ENCODE data around the gene DAPP1. TPM values are rescaled to one million over a fixed set of nuclear protein-coding genes. Genes with fewer than 3 reads are reported as not detected.

DAPP1 gene
- total and polyA plus RNA-seq, 2 of the 4 experiments (the other 2 are of a cell fraction) = not detected

DNA sequence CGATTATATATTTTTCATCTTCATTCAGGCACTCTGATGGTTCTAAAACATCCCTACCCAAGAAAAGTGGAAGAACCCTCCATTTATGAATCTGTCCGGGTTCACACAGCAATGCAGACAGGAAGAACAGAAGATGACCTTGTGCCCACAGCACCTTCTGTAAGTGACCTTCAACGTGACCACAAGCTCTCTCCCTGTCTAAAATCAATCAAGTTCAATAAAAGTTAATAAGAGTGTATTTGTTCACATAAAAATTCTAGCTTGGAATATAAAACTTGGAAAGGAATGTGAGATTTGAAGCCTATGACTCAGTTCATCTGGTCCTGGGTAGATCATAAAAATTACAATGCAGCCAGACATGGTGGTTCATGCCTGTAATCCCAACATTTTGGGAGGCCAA is 36.6 kb downstream of the DAPP1 start:
- Histone ChIP-seq H3K4me1 (ENCODE audit: control insufficient read depth, insufficient read depth, low read length) (no peaks in the 10 kb centered on the region), H3K18ac (ENCODE audit: low read depth, low read length) (no peak overlapping the region), H4K5ac (ENCODE audit: low read depth, low read length) (no peak overlapping the region), H3K27ac (ENCODE audit: insufficient read depth, low read length) (no peak overlapping the region), H3K4me3 (ENCODE audit: insufficient read depth, low read depth, low read length) (no peak overlapping the region), H3K4ac (ENCODE audit: low read depth, low read length) (no peak overlapping the region), H3K4me2 (ENCODE audit: low read depth, low read length) (no peak overlapping the region), H2AK5ac (ENCODE audit: low read depth, low read length) (no peak overlapping the region), H3K9ac (ENCODE audit: low read depth, low read length) (no peak overlapping the region), H3K56ac (ENCODE audit: extremely low read depth, insufficient read depth, low read length) (no peak overlapping the region), H2BK120ac (ENCODE audit: low read depth, low read length) (no peak overlapping the region), H3K36me3 (ENCODE audit: control insufficient read depth, insufficient read depth, low read length) (no peaks in the 10 kb centered on the region), H2BK5ac (ENCODE audit: low read depth, low read length, poor library complexity, severe bottlenecking) (no peak overlapping the region), H3K27me3 (ENCODE audit: control insufficient read depth, insufficient read depth, low read length) (peaks cover 4% of the 10 kb centered on the region), H2BK15ac (ENCODE audit: low read depth, low read length) (no peak overlapping the region), H3K9me1 (ENCODE audit: insufficient read depth, low read length) (no peaks in the 10 kb centered on the region), H4K20me1 (ENCODE audit: insufficient read depth, low read length) (no peaks in the 10 kb centered on the region), H3K79me1 (ENCODE audit: low read depth in 1 of 2, low read length in 2 of 2) (no peaks in the 10 kb centered on the region), H3K14ac (replicated peaks; ENCODE audit: low read depth, low read length) (no peak overlapping the region), H2AFZ (replicated peaks; ENCODE audit: low read length, poor library complexity) (no peak overlapping the region), H3K23ac (ENCODE audit: low read depth, low read length) (no peak overlapping the region), H2BK20ac (ENCODE audit: low read depth, low read length) (no peak overlapping the region), H4K91ac (ENCODE audit: insufficient read depth, low read depth, low read length) (no peak overlapping the region), H2AK9ac (replicated peaks; ENCODE audit: low read depth, low read length, poor library complexity) (no peak overlapping the region), H3K9me3 (ENCODE audit: control insufficient read depth, insufficient read depth, low read length) (no peaks in the 10 kb centered on the region), H4K8ac (ENCODE audit: low read depth in 2 of 2, low read length in 2 of 2) (no peak overlapping the region)
- dilution Hi-C loops (cut with HindIII; ENCODE audit: low sequenced_read_pairs, unreplicated experiment) = no loop called here
- DNase-seq (no peak), ATAC-seq (ENCODE audit: low read depth) (no peak)
- in situ Hi-C loops (cut with MboI; ENCODE audit: low sequenced_read_pairs) = no loop called here
- POLR2A ChIA-PET (ENCODE audit: unreplicated experiment) = no interaction called here
- CTCF ChIA-PET = interaction anchor here (0.6 kb wide), 1 partner anchor 858 kb away, joined by 4 read pairs; no protein-coding TSS in a partner anchor
- TF ChIP-seq CHD1 (IDR thresholded peaks at IDR 0.05; ENCODE audit: low read depth, low read length) (no peak), CEBPB (IDR thresholded peaks at IDR 0.05; ENCODE audit: low read depth, low read length) (no peak), BHLHE40 (IDR thresholded peaks at IDR 0.05; ENCODE audit: low read depth, low read length) (no peak), FOS (IDR thresholded peaks at IDR 0.05; ENCODE audit: low read depth, low read length) (no peak), RCOR1 (IDR thresholded peaks at IDR 0.05; ENCODE audit: insufficient replicate concordance, low read length) (no peak), RAD21 (IDR thresholded peaks at IDR 0.05; ENCODE audit: low read length) (no peak), SMC3 (IDR thresholded peaks at IDR 0.05; ENCODE audit: low read depth, low read length) (no peak)
- TF ChIP-seq, protein P1, sequence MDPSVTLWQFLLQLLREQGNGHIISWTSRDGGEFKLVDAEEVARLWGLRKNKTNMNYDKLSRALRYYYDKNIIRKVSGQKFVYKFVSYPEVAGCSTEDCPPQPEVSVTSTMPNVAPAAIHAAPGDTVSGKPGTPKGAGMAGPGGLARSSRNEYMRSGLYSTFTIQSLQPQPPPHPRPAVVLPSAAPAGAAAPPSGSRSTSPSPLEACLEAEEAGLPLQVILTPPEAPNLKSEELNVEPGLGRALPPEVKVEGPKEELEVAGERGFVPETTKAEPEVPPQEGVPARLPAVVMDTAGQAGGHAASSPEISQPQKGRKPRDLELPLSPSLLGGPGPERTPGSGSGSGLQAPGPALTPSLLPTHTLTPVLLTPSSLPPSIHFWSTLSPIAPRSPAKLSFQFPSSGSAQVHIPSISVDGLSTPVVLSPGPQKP (IDR thresholded peaks at IDR 0.05; ENCODE audit: borderline replicate concordance, low read depth, low read length) = no peak
- BruUV-seq (replicated peaks) = no TSS peak
- intact Hi-C loops (cut with micrococcal nuclease) = no loop called here
- no CpG with 5 or more reads among the region's 3 CpGs for WGBS, 2 experiments (ENCODE audit: extremely low coverage in 2 of 2, insufficient read length in 1 of 2)
